GM12874 (cell line): ENCODE data around the gene RNF32.

Experiments used
- TF ChIP-seq, protein P1 (sequence below): IDR thresholded peaks from 2 replicates; pipeline ENCODE4 v1.5.1; 2011; ENCODE audit warnings: low read depth, mild to moderate bottlenecking, control low read depth, low read length, moderate library complexity; ENCODE audit not compliant: insufficient read depth

RNF32 gene

GRCh38 chr7:156692849-156693248, 52.3 kb downstream of the RNF32 start:
- TF ChIP-seq, protein P1, sequence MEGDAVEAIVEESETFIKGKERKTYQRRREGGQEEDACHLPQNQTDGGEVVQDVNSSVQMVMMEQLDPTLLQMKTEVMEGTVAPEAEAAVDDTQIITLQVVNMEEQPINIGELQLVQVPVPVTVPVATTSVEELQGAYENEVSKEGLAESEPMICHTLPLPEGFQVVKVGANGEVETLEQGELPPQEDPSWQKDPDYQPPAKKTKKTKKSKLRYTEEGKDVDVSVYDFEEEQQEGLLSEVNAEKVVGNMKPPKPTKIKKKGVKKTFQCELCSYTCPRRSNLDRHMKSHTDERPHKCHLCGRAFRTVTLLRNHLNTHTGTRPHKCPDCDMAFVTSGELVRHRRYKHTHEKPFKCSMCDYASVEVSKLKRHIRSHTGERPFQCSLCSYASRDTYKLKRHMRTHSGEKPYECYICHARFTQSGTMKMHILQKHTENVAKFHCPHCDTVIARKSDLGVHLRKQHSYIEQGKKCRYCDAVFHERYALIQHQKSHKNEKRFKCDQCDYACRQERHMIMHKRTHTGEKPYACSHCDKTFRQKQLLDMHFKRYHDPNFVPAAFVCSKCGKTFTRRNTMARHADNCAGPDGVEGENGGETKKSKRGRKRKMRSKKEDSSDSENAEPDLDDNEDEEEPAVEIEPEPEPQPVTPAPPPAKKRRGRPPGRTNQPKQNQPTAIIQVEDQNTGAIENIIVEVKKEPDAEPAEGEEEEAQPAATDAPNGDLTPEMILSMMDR, result no peak

DNA sequence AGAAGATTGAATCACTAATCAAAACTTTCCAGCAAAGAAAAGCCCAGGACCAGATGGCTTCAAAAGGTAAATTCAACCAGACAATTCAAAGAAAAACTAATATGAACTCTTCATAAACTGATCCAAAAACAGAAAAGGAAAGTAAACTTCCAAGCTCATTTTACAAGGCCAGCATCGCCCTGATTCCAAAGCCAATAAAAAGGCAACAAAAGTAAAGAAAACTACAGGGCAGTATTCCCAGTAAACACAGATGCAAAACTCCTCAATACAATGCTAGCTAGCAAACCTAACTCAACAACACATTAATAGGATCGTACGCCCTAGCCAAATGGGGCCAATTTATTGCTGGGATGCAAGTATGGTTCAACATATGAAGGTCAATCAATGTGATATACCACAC, 53.1 kb downstream of the RNF32 start:
- TF ChIP-seq, protein P1, result no peak

- TF ChIP-seq, protein P1, result no peak
Observed at GRCh38 chr7:156702399-156702798, 61.8 kb downstream of the RNF32 start.

- TF ChIP-seq, protein P1, result no peak
Observed at GRCh38 chr7:156703209-156703608, 62.6 kb downstream of the RNF32 start.

DNA sequence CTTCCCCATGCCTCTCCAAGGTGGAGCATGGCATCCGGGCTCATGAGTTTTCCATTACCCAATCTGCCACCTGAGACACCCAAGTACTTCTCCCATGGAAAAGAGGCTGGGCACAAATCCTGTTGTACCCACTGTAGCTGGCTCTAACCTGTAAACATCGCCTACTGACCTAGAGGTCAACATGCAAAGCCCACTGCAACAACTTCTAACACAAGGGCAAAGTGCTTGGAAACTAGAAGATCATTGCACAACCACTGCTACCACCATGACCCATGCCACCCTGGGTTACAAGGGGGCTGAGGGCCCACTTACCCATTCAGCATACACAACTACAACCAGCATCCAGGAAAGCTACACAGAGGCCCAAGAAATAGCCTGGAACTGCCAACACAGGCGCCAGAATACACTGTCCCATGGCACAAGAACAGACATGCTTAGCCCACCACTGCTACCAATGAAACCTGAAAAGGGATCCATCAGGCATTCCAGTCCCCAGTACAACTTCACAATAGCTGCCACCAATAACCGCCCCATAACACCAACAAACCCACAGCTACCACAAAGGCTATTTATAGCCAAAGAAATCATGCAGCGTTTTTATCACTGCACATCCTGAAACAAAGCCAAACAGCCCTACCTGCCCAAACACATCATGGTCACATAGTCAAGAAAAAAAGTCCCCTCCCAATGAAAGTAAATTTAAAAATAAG, 63.4 kb downstream of the RNF32 start:
- TF ChIP-seq, protein P1, result no peak

GRCh38 chr7:156722043-156722826, 81.7 kb downstream of the RNF32 start:
- TF ChIP-seq, protein P1, result no peak

DNA sequence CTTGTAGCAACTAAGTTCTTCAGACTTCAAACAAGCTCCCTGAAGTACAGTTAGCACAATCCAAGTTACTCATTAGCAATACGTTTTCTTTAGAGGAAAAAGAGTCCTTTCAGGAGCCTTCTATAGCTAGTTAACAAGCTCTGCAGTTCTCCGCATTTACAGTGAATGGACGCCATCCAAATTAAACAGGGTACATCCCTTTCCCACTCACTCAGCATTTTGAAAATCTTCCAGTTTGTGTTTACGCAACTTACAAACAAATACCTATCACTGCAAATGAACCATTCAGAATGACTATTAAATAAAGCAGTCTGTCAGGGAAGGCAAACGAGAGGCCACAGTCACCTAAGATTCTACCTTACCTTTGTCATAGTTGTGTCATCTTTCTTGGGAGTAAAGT, 84.5 kb downstream of the RNF32 start:
- TF ChIP-seq, protein P1, result no peak
